ENCODE measurements around the gene VPS11. TPM values are rescaled to one million over a fixed set of nuclear protein-coding genes. Genes with fewer than 3 reads are reported as not detected.

The VPS11 gene
- total RNA-seq, 4 donors from 2014 or later = 30.2 to 44.1 (median 41.3) TPM

DNA sequence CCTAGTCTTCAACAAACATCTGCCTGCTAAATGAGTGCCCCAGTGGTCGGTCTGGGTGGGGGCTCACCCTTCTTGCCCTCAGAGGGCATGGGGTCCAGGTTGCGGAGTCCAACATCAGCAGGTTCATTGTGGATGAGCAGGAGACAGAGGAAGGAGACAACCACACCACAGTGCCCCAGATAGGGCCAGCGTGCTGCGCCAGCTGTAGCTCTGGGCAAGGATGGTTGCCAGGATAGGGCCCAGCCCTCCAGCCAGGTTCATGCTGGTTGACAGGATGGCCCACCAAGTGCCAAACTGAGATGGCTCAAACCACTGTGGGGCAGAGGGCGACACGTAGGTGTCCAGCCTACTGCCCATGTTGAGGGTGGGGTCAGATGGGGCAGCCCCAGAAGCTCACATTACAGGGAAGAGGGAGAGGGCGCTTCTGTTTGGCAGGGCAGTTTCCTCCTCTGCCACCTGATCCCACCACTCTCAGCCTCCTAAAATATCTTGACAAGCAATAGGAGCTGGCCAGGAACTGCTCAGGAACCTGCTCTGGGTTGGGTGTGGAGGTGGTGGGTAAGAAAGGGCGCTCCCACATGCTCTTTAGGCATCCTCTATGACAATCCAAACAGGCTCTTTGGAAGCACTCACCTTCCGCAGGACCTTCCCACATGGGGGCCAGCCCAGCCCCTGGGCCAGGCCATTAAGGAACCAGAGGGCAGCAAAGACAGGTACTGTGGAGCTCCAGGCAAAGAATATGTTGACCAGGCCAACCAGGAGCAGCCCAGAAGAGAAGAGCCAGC is 39.9 kb upstream of the VPS11 start:
- TF ChIP-seq CTCF (IDR thresholded peaks at IDR 0.05) = no peak
- TF ChIP-seq POLR2A (IDR thresholded peaks at IDR 0.05) = no peak
- WGBS, 2 donors = 95% methylated on average over 9 of the region's 9 CpGs
- intact Hi-C loops (cut with DNase I; ENCODE audit: low total_unique reads) = no loop called here

GRCh38 chr11:119028346-119029068 is 39.1 kb upstream of the VPS11 start:
- no peak overlapping the region for H3K4me3 ChIP-seq (ENCODE audit: low read depth, poor library complexity, severe bottlenecking)
- WGBS, 2 donors = 64 to 65% methylated on average over 7 to 9 of the region's 9 CpGs

More for the DNA sequence above, 39.9 kb upstream of the VPS11 start:
- no peak overlapping the region for H3K4me3 ChIP-seq (ENCODE audit: low read depth, poor library complexity, severe bottlenecking)
- no peak for DNase-seq (ENCODE audit: low spot score in 2 of 2)

GRCh38 chr11:119029069-119029339 is 38.6 kb upstream of the VPS11 start:
- no peak for TF ChIP-seq CTCF (IDR thresholded peaks at IDR 0.05)
- no peak for TF ChIP-seq POLR2A (IDR thresholded peaks at IDR 0.05)
- H3K4me3 ChIP-seq (ENCODE audit: low read depth, poor library complexity, severe bottlenecking) = no peak overlapping the region
- intact Hi-C loops (cut with DNase I; ENCODE audit: low total_unique reads) = no loop called here
- WGBS, 2 donors = 89 to 100% methylated on average over 1 of the region's 1 CpG
- no peak for DNase-seq (ENCODE audit: low spot score in 2 of 2)

More at GRCh38 chr11:119028346-119029068, 39.1 kb upstream of the VPS11 start:
- no peak for TF ChIP-seq POLR2A (IDR thresholded peaks at IDR 0.05)
- no peak for TF ChIP-seq CTCF (IDR thresholded peaks at IDR 0.05)
- DNase-seq (ENCODE audit: low spot score in 2 of 2) = no peak
- intact Hi-C loops (cut with DNase I; ENCODE audit: low total_unique reads) = no loop called here

- intact Hi-C loops (cut with DNase I; ENCODE audit: low total_unique reads) = no loop called here
- WGBS, 2 donors = 37 to 46% methylated on average over 10 of the region's 10 CpGs
- TF ChIP-seq POLR2A (IDR thresholded peaks at IDR 0.05) (no peak), CTCF (IDR thresholded peaks at IDR 0.05) (no peak)
- H3K4me3 ChIP-seq (ENCODE audit: low read depth, poor library complexity, severe bottlenecking) = no peak overlapping the region
- DNase-seq (ENCODE audit: low spot score in 2 of 2) = peak in 1 of 2 donors; percentile 28
These were observed 38.1 kb upstream of the VPS11 start for GRCh38 chr11:119029340-119030028.

- intact Hi-C loops (cut with DNase I; ENCODE audit: low total_unique reads) = no loop called here
- WGBS, 2 donors = 3% methylated on average over 11 to 12 of the region's 13 CpGs
- no peak for DNase-seq (ENCODE audit: low spot score in 2 of 2)
- TF ChIP-seq CTCF (IDR thresholded peaks at IDR 0.05) = no peak
- no peak for TF ChIP-seq POLR2A (IDR thresholded peaks at IDR 0.05)
- peak overlapping the region; percentile 65 for H3K4me3 ChIP-seq (ENCODE audit: low read depth, poor library complexity, severe bottlenecking)
These were observed 37.6 kb upstream of the VPS11 start for GRCh38 chr11:119030029-119030328.

All from lower leg skin (tissue), 4 donors.